8988T (cell line): Measurements from ENCODE around the gene CYP20A1.
"Not testable (repeated sequence)": the region's sequence is repeated elsewhere in the genome, so short reads cannot be mapped to it uniquely, and the experiment has no call there.

Experiments used
- DNase-seq: peaks from one replicate; pipeline ENCODE4 v3.0.0; 2011

Gene CYP20A1

DNA sequence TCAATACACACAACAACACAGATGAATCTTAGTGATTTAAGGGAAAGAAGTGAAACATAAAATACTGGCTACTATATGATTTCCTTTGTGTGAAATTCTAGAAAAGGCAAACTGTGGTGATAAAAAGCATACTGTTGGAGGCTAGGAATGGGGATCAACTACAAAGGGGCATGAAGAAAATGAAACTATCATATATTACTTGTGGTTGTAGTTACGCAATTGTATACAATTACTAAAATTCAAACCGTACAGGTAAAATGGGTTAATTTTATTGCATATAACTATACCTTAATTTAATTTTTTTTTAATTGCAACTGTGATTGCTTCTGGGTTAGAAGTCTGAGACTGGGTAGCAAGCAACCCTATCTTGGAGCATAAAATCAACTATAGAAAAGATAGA, 47.7 kb downstream of the CYP20A1 start:
- DNase-seq, result no peak

DNA sequence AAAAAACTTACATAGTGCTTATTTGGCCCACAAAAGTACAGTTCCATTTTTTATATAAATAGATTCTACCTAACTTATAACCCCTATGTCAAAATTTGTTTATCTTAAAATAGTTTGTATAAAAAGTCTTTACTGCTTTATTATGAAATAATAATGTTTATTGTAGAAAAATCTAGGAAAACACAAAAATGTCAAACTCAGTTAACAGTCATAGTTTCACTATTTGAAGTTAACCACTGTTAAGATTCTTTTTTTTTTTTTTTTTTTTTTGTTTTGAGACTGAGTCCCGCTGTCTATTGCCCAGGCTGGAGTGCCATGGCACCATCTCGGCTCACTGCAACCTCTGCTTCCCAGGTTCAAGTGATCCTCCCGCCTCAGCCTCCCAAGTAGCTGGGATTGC, 62.8 kb downstream of the CYP20A1 start:
- no peak for DNase-seq

DNA sequence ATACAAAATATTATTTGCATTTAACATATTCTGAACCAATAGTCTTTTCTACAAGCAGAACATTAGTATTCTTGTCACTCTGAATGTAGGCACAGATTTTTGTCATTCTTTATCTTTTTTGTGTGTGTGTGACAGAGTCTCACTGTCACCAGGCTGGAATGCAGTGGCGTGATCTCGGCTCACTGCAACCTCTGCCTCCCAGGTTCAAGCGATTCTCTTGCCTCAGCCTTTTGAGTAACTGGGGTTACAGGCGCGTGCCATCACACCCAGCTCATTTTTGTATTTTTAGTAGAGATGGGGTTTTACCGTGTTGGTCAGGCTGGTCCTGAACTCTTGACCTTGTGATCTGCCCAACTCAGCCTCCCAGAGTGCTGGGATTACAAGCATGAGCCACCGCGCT, 63.8 kb downstream of the CYP20A1 start:
- DNase-seq, result not testable (repeated sequence)

DNA sequence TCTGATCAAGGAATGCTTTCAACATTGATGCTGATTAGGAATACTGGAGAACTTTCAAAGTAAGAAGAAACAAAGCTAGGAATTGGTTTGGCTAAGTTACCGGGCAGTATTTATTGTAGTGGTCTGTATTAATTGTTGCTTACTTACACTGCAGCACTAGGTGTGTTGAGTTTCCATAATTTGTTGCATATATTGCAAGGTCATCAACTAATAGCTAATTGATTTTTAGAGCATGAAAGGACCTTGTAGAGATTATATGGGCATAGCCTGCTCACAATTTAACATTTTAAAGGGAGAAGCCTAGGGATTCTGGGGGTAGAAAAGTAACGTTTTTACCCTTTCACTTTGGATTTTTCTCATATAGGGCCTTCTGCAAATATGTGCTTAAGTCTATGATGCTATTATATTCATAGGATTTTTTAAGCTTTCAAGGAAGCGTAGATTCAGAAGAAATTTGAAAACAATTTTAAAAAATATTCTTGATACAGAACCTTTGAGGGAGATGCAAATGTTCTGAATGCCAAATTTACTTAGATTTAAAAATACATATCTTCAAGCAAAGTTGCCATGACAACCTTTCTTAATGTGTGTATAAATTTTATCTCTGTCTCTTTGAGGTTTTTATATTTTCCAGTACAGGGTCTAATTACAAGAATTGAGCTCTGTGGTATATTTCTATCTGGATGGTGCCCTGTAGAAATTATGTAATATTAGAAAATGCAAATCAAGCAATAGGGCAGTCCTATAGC, 72.0 kb downstream of the CYP20A1 start:
- no peak for DNase-seq

DNA sequence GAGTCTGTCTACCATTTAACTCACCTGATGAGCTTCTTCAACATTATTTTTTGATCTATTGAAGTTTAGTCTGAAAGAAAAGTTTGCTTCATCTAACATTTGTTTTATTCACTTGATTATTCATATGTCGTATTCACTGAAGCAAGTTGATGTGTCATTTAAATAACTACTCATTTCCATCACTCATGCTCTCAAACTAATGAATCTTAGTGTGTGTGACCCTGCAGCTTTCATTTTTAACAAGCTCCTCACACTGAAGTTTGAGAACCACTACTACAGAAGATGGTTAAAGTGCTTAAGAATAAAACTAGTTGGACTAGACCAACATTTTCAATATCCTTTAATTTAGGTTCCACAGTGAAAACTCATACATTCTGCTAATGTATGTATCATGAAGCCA, 87.5 kb downstream of the CYP20A1 start:
- no peak for DNase-seq

DNA sequence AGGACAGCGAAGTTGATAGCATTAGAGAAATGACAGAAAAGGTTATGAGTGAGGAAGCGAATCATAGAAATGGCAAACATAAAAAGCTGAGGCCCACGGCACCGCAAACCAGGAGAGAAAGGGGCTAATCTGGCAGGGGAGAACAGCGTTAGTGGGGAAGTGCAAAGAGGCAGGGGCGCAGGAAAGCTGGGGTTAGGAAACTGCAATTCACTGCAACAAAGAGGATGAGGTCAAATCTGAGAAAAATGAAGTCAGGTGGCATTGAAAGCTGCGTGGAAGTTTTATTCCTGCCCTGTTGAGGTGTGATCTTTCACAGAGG, 88.7 kb downstream of the CYP20A1 start:
- no peak for DNase-seq

DNA sequence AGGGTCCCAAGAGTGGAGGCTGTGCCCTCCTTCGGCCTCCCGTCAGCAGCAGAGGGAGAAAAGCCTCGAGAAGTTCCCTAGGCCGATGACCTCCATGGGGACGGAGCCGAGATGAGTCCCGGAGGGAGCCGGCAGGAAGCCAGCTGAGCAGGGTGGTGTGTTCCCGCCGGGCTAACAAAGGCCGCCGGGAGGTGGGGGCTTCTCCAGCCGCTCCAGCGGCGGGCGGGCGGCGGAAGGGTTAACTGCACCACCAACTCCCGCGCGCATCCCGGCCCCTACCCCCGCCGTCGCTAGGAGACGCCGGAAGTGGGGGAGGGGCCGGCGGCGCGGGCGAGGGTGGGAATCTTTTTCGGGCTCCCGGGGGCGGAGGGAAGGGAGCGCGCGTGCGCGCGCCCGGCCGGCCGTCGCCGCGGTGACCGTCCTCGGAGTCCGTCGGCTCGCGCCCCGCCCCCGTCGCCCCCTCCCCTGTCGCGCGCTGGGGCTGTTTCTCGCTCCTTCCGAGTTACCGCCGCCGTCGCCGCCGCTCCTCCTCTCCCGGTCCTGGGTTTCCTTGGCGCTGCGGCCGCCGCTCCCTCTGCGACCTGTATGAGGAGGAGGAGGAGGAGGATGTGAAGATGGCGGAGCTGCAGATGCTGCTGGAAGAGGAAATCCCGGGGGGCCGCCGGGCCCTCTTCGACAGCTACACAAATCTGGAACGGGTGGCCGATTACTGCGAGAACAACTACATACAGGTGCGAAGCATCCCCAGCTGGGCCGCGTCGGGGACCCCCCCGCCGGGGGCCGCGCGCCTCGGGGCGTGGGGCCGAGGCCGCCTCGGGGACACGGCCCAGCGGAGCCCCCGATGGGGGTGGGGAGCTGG, 89.3 kb downstream of the CYP20A1 start, which contains the start of gene ABI2:
ABI2 (plus strand) TSS at position 494 of the 859 bp plus-strand sequence; CDS start at position 615, 121 bp downstream.
- peak; percentile 89 for DNase-seq

DNA sequence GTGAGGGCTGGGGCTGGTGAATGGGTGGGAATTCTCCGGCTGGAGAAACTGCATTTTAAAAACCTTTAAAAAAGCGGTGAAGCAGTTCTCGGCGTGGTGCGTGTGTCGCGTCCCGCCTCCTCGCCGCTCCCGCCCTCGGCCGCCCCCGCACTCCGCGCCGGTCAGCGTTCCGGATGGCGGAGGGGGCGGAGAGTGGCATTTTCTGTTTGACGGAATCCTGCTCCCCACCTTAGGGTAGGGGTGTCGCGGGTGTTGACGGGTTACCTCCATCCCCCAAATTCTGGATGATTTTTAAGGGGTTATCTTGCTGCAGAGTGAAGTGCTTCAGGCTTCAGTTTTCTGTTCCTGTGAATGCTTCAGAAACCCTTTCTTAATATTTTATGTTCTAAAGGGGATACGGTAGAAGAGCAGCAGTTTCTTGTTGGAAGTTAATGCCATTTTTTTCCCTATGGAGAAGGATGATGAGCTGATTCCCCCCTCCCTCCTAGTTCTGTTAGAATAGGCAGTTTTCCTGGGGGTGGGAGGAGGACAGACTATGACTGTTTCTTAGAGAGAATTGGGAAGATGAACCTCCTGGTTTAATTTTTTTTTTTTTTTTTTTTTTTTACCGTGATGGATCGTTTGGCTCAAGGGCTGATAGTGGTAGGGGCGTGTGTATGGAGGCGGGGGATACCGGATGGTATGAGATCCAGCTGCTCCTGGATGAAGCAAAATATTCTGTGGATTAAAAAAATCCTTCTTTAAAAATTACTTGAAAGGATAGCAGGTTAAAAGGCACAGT, 90.1 kb downstream of the CYP20A1 start:
- DNase-seq, result peak; percentile 40

DNA sequence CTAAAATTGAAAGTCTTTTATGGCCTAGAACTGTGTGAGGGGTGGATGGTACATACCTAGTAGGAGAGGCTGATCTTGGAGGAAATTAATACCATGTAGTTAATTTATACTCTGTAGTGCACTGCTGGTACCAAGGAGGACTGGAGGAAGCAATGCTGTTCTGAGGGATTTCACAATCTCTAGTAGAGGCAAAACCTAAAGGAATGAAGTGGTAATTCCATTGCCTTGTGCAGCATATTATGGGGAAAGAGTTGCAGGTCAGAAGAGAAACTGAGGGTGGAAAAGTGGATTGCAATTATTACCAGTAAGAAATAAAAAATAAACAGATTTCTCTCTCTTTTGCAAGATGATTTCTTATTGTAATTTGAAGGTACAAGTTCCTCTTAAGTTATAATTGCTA, 91.6 kb downstream of the CYP20A1 start:
- DNase-seq, result no peak

DNA sequence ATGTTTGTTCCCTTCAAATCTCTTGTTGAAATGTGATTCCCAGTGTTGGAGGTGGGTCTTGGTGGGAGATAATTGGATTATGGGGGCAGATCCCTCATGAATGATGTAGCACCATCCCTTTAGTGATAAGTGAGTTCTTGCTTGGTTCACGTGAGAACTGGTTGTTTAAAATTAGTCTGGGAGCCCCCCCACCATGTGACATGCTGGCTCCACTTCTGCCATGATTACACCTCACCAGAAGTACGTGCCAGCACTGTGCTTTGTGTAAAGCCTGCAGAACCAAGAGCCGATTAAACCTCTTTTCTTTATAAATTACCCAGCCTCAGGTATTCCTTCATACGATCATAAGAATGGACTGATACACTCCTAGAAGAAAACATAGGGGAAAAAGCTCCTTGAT, 99.5 kb downstream of the CYP20A1 start:
- no peak for DNase-seq

DNA sequence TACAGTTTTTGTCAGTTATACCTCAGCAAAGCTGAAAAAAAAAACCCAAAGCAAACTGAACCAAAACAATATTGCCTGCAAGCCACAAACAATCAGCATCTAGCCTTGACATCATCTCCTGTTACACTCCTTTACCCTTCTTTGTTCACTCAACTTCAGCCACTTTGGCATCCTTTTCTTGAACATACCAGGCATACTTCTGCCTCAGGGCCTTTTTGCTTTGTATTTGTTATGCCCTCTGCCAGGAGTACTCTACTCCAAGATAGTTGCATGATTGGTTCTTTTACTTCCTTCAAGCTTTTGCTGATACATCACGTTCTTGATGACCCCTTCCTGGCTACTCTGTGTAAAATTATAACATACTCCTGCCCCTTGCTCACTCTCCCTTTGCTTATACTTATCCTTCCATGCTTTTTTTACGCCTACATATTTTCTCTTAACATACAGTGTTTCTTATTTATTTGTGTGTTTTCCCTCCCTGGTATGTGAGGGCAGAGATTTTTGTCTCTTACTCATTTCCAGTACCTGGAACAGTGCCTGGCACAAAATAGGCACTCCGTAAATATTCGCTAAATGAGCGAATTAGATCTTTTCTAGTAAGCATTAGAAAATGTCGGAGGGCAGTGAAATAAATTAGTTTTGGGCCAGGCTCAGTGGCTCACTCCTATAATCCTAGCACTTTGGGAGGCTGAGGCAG, 102.1 kb downstream of the CYP20A1 start:
- DNase-seq, result peak; percentile 24

DNA sequence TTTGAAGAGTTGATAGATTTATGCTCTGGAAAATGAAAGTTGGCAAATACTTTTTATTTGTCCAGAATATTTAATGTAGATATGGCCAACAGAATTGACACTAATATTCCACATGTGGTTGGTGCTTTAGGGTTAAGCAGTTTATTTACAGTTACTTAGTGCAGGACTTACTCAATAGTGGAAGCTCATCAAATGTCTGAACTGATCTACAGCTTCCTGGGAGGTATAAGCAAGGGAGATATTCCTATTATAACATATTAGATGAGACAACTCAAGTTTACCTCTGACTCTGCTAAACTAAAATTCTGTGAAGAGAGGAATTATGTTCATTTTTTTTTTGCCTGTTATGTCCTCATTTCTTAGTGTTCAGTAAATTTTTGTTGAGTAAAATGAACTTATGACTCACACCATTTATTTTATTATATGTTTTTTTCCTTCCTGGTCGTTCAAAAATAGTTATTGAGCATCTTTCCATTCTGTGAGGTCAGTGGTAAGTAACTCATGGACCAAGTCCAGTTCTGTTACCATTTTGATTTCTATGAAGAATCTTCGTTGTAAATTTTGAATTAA, 103.0 kb downstream of the CYP20A1 start:
- no peak for DNase-seq

DNA sequence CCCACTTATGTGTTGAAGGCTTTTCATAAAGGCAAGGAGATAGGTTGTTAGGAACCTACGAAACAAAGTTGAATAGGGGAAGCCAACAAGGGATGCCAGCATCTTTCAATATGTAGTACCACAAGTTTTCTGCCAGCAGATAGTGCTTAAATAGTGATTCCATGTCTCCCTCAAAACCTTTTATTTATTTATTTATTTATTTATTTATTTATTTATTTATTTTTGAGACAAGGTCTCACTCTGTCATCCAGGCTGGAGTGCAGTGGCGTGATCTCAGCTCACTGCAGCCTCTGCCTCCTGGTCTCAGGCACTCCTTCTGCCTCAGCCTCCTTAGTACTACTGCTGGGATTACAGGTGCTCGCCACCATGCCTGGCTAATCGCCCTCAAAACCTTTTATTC, 103.6 kb downstream of the CYP20A1 start:
- DNase-seq, result not testable (repeated sequence)

DNA sequence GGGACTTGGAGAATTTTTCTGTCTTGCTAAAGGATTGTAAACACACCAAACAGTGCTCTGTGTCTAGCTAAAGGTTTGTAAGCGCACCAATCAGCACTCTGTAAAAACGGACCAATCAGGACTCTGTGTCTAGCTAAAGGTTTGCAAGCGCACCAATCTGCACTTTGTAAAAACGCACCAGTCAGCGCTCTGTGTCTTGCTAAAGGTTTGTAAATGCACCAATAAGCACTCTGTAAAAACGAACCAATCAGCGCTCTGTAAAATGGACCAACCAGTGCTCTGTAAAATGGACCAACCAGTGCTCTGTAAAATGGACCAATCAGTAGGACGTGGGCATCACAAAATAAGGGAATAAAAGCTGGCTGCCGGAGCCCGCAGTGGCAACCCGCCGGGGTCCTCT, 105.8 kb downstream of the CYP20A1 start:
- DNase-seq, result no peak

DNA sequence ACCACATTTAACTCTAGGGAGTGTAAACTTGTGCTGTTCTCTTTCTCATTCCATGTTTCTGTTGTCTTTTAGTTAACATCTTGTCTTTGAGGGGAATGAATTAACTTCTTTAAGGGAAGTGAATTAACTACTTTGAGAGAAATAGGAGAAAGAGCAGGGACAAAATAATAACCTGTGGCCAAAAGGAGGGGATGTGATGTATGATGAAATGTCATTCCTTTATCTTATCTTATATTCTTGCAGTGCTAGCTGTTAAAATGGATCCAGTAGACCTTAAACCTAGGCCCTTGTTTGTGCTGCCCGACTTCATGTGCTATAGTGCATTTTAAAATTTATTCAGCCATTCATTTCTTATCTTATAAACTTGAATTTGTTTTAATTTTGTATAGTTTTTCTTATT, 107.8 kb downstream of the CYP20A1 start:
- no peak for DNase-seq

DNA sequence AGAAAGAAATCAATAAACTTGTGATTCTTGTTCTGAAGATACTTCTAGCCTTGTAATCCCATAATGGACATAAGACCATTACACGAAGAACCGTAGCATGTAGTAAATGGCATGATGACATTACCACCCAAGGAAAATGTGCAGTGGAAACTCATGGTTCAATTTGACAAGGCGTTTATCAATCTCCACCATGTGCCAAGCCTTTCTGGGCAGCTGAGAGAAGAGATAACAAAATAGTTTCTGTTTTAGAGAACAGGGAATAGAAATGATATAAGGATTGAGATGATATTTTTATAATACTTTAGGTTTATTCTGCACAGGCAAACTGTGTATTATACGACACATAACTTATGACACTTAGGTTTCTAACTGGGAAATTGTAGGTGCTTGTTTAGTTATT, 108.6 kb downstream of the CYP20A1 start:
- no peak for DNase-seq

DNA sequence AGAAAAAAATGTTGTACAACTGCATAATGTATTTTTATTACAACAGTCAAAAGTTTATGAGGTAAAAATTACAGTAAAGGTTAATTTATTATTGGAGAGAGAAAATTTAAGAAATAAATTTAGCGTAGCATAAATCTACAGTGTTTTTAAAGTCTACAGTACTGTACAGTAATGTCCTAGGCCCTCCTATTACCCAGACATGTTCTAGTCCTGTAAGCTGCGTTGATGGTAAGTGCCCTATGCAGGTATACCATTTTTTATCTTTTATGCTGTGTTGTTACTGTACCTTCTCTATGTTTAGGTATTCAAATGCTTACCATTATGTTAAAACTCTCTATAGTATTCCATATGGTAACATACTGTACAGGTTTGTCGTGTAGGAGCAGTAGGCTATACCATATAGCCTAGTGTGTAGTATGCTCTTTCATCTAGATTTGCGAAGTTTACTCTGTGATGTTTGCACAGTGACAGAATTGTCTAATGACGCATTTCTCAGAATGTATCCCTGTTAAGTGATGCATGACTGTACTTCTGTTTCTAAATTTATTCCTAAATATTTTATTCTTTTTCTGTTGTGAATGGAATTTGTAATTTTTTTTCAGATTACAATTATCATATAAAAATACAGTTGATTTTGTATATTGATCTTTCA, 113.9 kb downstream of the CYP20A1 start:
- no peak for DNase-seq

DNA sequence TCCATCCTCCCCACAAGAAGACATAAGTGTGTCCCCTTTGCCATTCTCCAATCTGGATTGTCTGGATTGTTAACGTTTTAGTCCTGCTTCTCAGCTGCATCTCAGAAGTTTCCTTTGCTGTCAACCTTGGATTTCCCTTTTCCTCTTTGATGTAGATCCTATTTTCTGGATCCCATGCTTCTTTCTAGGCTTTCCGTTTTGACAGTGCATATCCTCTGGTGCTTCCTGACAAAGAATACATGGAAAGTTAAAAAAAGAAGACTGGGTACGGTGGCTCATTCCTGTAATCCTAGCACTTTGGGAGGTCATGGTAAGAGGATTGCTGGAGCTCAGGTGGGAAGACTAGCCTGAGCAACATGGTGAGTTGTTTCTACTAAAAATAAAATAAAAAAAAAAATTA, 116.1 kb downstream of the CYP20A1 start:
- DNase-seq, result no peak
